Measurements from ENCODE around the gene ANXA6. TPM values are rescaled to one million over a fixed set of nuclear protein-coding genes. Genes with fewer than 3 reads are reported as not detected.
"Not testable (repeated sequence)": the region's sequence is repeated elsewhere in the genome, so short reads cannot be mapped to it uniquely, and the experiment has no call there.

ANXA6 gene
- total RNA-seq, 2 experiments from 2014 or later, result 322 to 332 TPM

GRCh38 chr5:151179489-151179840, 21.9 kb upstream of the ANXA6 start:
- ATAC-seq (no peak), DNase-seq (no peak)
- H3K36me3 Mint-ChIP-seq (ENCODE audit: low read depth), result peaks cover 9% of the 10 kb centered on the region
- H3K9me3 Mint-ChIP-seq (ENCODE audit: low read depth), result no peaks in the 10 kb centered on the region
- POLR2A ChIA-PET, result no interaction called here
- intact Hi-C loops (cut with DNase I, micrococcal nuclease), result no loop called here
- H3K27me3 Mint-ChIP-seq, result no peaks in the 10 kb centered on the region
- no peak overlapping the region for H3K4me3 Mint-ChIP-seq
- CTCF ChIA-PET, result interaction anchor here (0.7 kb wide), 1 partner anchor 12 kb away, joined by 4 read pairs; no protein-coding TSS in a partner anchor
- peaks cover 4% of the 10 kb centered on the region for H3K4me1 Mint-ChIP-seq
- H3K27ac Mint-ChIP-seq, result no peak overlapping the region

GRCh38 chr5:151178777-151179488, 21.4 kb upstream of the ANXA6 start:
- DNase-seq (no peak), ATAC-seq (no peak)
- H3K36me3 Mint-ChIP-seq (ENCODE audit: low read depth), result peaks cover 9% of the 10 kb centered on the region
- CTCF ChIA-PET, result interaction anchor here (0.7 kb wide), 1 partner anchor 12 kb away, joined by 4 read pairs; no protein-coding TSS in a partner anchor
- intact Hi-C loops (cut with DNase I, micrococcal nuclease), result no loop called here
- H3K27ac Mint-ChIP-seq, result no peak overlapping the region
- H3K4me3 Mint-ChIP-seq, result no peak overlapping the region
- peaks cover 4% of the 10 kb centered on the region for H3K4me1 Mint-ChIP-seq
- no peaks in the 10 kb centered on the region for H3K27me3 Mint-ChIP-seq
- H3K9me3 Mint-ChIP-seq (ENCODE audit: low read depth), result no peaks in the 10 kb centered on the region
- POLR2A ChIA-PET, result no interaction called here

DNA sequence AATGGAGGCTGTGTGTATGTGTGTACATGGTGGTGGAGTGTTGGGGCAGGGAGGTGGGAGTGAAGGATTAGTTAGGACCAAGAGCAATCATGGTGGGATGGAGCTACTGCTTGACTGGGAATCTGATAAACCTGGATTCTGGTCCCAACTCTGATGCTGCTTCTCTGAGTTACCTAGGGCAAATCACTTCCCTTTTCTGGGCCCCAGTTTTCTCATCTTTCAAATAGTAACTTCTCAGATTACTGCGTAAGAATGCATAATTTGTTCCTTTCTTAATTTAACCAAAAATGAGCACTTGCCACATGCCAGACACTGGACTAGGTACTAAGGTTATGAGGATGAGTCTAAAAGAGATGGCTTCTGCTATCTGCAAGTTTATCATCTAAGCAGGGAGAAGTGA, 20.8 kb upstream of the ANXA6 start:
- Mint-ChIP-seq H3K27me3 (no peaks in the 10 kb centered on the region), H3K36me3 (ENCODE audit: low read depth) (peaks cover 9% of the 10 kb centered on the region), H3K4me3 (no peak overlapping the region), H3K27ac (no peak overlapping the region), H3K4me1 (peaks cover 4% of the 10 kb centered on the region), H3K9me3 (ENCODE audit: low read depth) (no peaks in the 10 kb centered on the region)
- intact Hi-C loops (cut with DNase I, micrococcal nuclease), result no loop called here
- ATAC-seq, result no peak
- POLR2A ChIA-PET, result no interaction called here
- CTCF ChIA-PET, result interaction anchor here (0.6 to 2.2 kb wide), 5 partner anchors 14 to 283 kb away, joined by 3 to 9 read pairs (median 3); partner anchors contain the start of gene ANXA6
- DNase-seq, result no peak

DNA sequence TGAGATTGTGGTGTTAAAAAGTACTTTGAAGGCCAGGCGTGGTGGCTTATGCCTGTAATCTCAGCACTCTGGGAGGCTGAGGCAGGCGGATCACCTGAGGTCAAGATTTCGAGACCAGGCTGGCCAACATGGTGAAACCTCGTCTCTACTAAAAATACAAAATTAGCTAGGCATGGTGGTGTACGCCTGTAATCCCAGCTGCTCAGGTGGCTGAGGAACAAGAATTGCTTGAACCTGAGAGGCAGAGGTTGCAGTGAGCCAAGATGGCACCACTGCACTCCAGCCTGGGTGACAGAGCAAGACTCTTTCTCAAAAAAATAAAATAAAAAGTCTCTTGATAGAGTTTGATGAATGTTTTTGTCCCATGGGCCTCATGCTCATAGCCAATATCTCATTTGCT, 18.7 kb upstream of the ANXA6 start:
- CTCF ChIA-PET, result interaction anchor here (0.6 to 2.2 kb wide), 3 partner anchors 11 to 51 kb away, joined by 3 to 7 read pairs (median 4); no protein-coding TSS in a partner anchor
- DNase-seq; POLR2A ChIA-PET; H3K27ac Mint-ChIP-seq; H3K9me3 Mint-ChIP-seq (ENCODE audit: low read depth); intact Hi-C loops (cut with DNase I, micrococcal nuclease); H3K4me1 Mint-ChIP-seq; H3K4me3 Mint-ChIP-seq; ATAC-seq; H3K36me3 Mint-ChIP-seq (ENCODE audit: low read depth); H3K27me3 Mint-ChIP-seq: not testable (repeated sequence)

GRCh38 chr5:151174612-151175101, 17.1 kb upstream of the ANXA6 start:
- CTCF ChIA-PET, result interaction anchor here (1.1 to 1.2 kb wide), 2 partner anchors 8 to 10 kb away, joined by 3 read pairs; no protein-coding TSS in a partner anchor
- Mint-ChIP-seq H3K4me3 (no peak overlapping the region), H3K27me3 (no peaks in the 10 kb centered on the region), H3K4me1 (peaks cover 6% of the 10 kb centered on the region), H3K36me3 (ENCODE audit: low read depth) (peaks cover 3% of the 10 kb centered on the region), H3K9me3 (ENCODE audit: low read depth) (no peaks in the 10 kb centered on the region), H3K27ac (no peak overlapping the region)
- ATAC-seq (no peak), DNase-seq (no peak)
- POLR2A ChIA-PET, result no interaction called here
- intact Hi-C loops (cut with DNase I, micrococcal nuclease), result no loop called here

GRCh38 chr5:151173711-151174611, 16.4 kb upstream of the ANXA6 start:
- DNase-seq (no peak), ATAC-seq (no peak)
- H3K36me3 Mint-ChIP-seq (ENCODE audit: low read depth), result peaks cover 3% of the 10 kb centered on the region
- H3K4me1 Mint-ChIP-seq, result peaks cover 6% of the 10 kb centered on the region
- ChIA-PET CTCF (interaction anchor here (14.6 kb wide), 1 partner anchor 47 kb away, joined by 685 read pairs; no protein-coding TSS in a partner anchor), POLR2A (no interaction called here)
- H3K27me3 Mint-ChIP-seq, result no peaks in the 10 kb centered on the region
- no peak overlapping the region for H3K4me3 Mint-ChIP-seq
- no peak overlapping the region for H3K27ac Mint-ChIP-seq
- H3K9me3 Mint-ChIP-seq (ENCODE audit: low read depth), result no peaks in the 10 kb centered on the region
- intact Hi-C loops (cut with DNase I, micrococcal nuclease), result no loop called here

GRCh38 chr5:151171529-151171928, 13.9 kb upstream of the ANXA6 start:
- DNase-seq, result no peak
- H3K4me1 Mint-ChIP-seq, result peaks cover 6% of the 10 kb centered on the region
- ATAC-seq, result no peak
- no peaks in the 10 kb centered on the region for H3K9me3 Mint-ChIP-seq (ENCODE audit: low read depth)
- intact Hi-C loops (cut with DNase I, micrococcal nuclease), result no loop called here
- H3K36me3 Mint-ChIP-seq (ENCODE audit: low read depth), result no peaks in the 10 kb centered on the region
- ChIA-PET CTCF (interaction anchor here (0.7 to 14.6 kb wide), 6 partner anchors 12 to 352 kb away, joined by 3 to 685 read pairs (median 3); no protein-coding TSS in a partner anchor), POLR2A (interaction anchor here (0.9 kb wide), 1 partner anchor 21 kb away, joined by 3 read pairs; no protein-coding TSS in a partner anchor)
- H3K27ac Mint-ChIP-seq, result peak overlapping the region; percentile 4
- no peak overlapping the region for H3K4me3 Mint-ChIP-seq
- no peaks in the 10 kb centered on the region for H3K27me3 Mint-ChIP-seq

GRCh38 chr5:151168602-151169344, 11.2 kb upstream of the ANXA6 start:
- Mint-ChIP-seq H3K4me3 (no peak overlapping the region), H3K4me1 (peaks cover 11% of the 10 kb centered on the region), H3K27ac (no peak overlapping the region), H3K9me3 (ENCODE audit: low read depth) (no peaks in the 10 kb centered on the region), H3K27me3 (no peaks in the 10 kb centered on the region), H3K36me3 (ENCODE audit: low read depth) (no peaks in the 10 kb centered on the region)
- ATAC-seq, result no peak
- no peak for DNase-seq
- CTCF ChIA-PET, result interaction anchor here (0.7 to 14.6 kb wide), 5 partner anchors 19 to 167 kb away, joined by 3 to 685 read pairs (median 4); no protein-coding TSS in a partner anchor
- intact Hi-C loops (cut with DNase I, micrococcal nuclease), result no loop called here
- POLR2A ChIA-PET, result interaction anchor here (0.5 to 0.7 kb wide), 2 partner anchors 27 to 729 kb away, joined by 3 to 6 read pairs; no protein-coding TSS in a partner anchor

- Mint-ChIP-seq H3K27me3 (no peaks in the 10 kb centered on the region), H3K4me3 (no peak overlapping the region), H3K9me3 (ENCODE audit: low read depth) (no peaks in the 10 kb centered on the region), H3K4me1 (peaks cover 11% of the 10 kb centered on the region), H3K36me3 (ENCODE audit: low read depth) (no peaks in the 10 kb centered on the region), H3K27ac (no peak overlapping the region)
- ATAC-seq (no peak), DNase-seq (no peak)
- ChIA-PET CTCF (interaction anchor here (0.5 to 14.6 kb wide), 14 partner anchors 12 to 166 kb away, joined by 3 to 685 read pairs (median 4); partner anchors contain the start of gene GPX3), POLR2A (no interaction called here)
- intact Hi-C loops (cut with DNase I, micrococcal nuclease), result no loop called here
Observed at GRCh38 chr5:151167022-151167421, 9.4 kb upstream of the ANXA6 start.

- H3K36me3 Mint-ChIP-seq (ENCODE audit: low read depth), result no peaks in the 10 kb centered on the region
- no peak overlapping the region for H3K4me3 Mint-ChIP-seq
- CTCF ChIA-PET, result interaction anchor here (0.7 to 14.6 kb wide), 55 partner anchors 10 to 364 kb away, joined by 3 to 685 read pairs (median 5); partner anchors contain the start of genes CCDC69 and TNIP1
- H3K27me3 Mint-ChIP-seq, result no peaks in the 10 kb centered on the region
- DNase-seq (peak; percentile 88), ATAC-seq (peak; percentile 98)
- H3K27ac Mint-ChIP-seq, result no peak overlapping the region
- peaks cover 14% of the 10 kb centered on the region for H3K4me1 Mint-ChIP-seq
- intact Hi-C loops (cut with DNase I, micrococcal nuclease), result loop anchor here (1.0 to 5.0 kb wide), 7 partner anchors 39 to 604 kb away; partner anchors contain the start of gene IRGM (in 1 of the 2)
- H3K9me3 Mint-ChIP-seq (ENCODE audit: low read depth), result no peaks in the 10 kb centered on the region
- POLR2A ChIA-PET, result interaction anchor here (0.9 to 1.7 kb wide), 2 partner anchors 39 to 143 kb away, joined by 4 to 10 read pairs; no protein-coding TSS in a partner anchor
Observed at GRCh38 chr5:151164687-151165392, 7.3 kb upstream of the ANXA6 start.

All from activated CD4-positive, alpha-beta T cell treated with anti-CD3 and anti-CD28 coated beads for 36 hours (primary cell).